ENCODE data around the gene XIST. TPM values are rescaled to one million over a fixed set of nuclear protein-coding genes. Genes with fewer than 3 reads are reported as not detected.

The XIST gene
- total and polyA plus RNA-seq, 2 of the 8 experiments (the other 6 are each of a cell fraction or from before 2014, with no cell fraction given): 0.06 to 0.19 TPM

GRCh38 chrX:73826996-73827395 lies 25.5 kb downstream of the XIST start:
- FAIRE-seq (no peak), DNase-seq (ENCODE audit: low read depth in 1 of 2, low spot score in 2 of 2) (no peak)
- Histone ChIP-seq H4K5ac (ENCODE audit: insufficient read length, low read depth, low read length) (no peak overlapping the region), H2AFZ (ENCODE audit: low read length) (no peak overlapping the region), H2BK5ac (ENCODE audit: low read depth, low read length) (no peak overlapping the region), H3K56ac (replicated peaks; ENCODE audit: insufficient read length, low read depth, low read length) (no peak overlapping the region), H3K14ac (ENCODE audit: insufficient read length) (no peak overlapping the region), H3K4me2 (ENCODE audit: insufficient read depth in 1 of 2, low read depth in 2 of 2, low read length in 2 of 2) (no peak overlapping the region), H4K8ac (ENCODE audit: extremely low read depth, insufficient read depth, low read length) (no peak overlapping the region), H4K20me1 (replicated peaks in 1 of 2; ENCODE audit: control insufficient read depth in 1 of 2, insufficient read depth in 2 of 2, low read length in 2 of 2) (no peaks in the 10 kb centered on the region), H3K27ac (ENCODE audit: low read depth, low read length) (no peak overlapping the region), H3K4me1 (replicated peaks in 1 of 4; ENCODE audit: control insufficient read depth in 3 of 4, insufficient read depth in 4 of 4, low read length in 3 of 4) (no peaks in the 10 kb centered on the region), H2BK15ac (ENCODE audit: low read length) (no peak overlapping the region), H2AK5ac (ENCODE audit: low read depth, low read length) (no peak overlapping the region), H3K9ac (replicated peaks in 1 of 4; ENCODE audit: extremely low read depth in 1 of 4, low read depth in 3 of 4, low read length in 3 of 4) (no peak overlapping the region), H2BK20ac (ENCODE audit: low read length) (no peak overlapping the region), H2BK12ac (ENCODE audit: low read depth, low read length) (no peak overlapping the region), H3K27me3 (replicated peaks in 1 of 4; ENCODE audit: control insufficient read depth in 3 of 4, extremely low read depth in 1 of 4, insufficient read depth in 3 of 4, low read length in 3 of 4) (no peaks in the 10 kb centered on the region), H3K23me2 (ENCODE audit: low read depth, low read length) (no peaks in the 10 kb centered on the region), H2BK120ac (replicated peaks; ENCODE audit: low read depth, low read length) (no peak overlapping the region), H3K79me2 (ENCODE audit: control insufficient read depth in 1 of 2, insufficient read depth in 2 of 2, low read length in 2 of 2) (no peaks in the 10 kb centered on the region), H3K9me3 (ENCODE audit: insufficient read depth in 2 of 2, low read depth in 1 of 2, low read length in 1 of 2) (no peaks in the 10 kb centered on the region), H3K4me3 (ENCODE audit: extremely low read depth in 1 of 4, insufficient read depth in 2 of 4, low read depth in 3 of 4, low read length in 4 of 4) (no peak overlapping the region), H4K91ac (replicated peaks; ENCODE audit: insufficient read length, low read length) (no peak overlapping the region), H3K18ac (ENCODE audit: extremely low read depth, low read length) (no peak overlapping the region), H3K4ac (replicated peaks; ENCODE audit: insufficient read length, low read depth, low read length) (no peak overlapping the region), H3K36me3 (ENCODE audit: control insufficient read depth in 2 of 4, insufficient read depth in 4 of 4, low read length in 3 of 4) (no peaks in the 10 kb centered on the region), H3K79me1 (ENCODE audit: low read depth, low read length) (no peaks in the 10 kb centered on the region), H3K23ac (ENCODE audit: insufficient read length) (no peak overlapping the region)
- POLR2A ChIA-PET (ENCODE audit: partially characterized antibody): no interaction called here
- 87% methylated on average over 5 of the region's 5 CpGs; no CpG with 5 or more reads in 1 of the 2 experiments for WGBS, 2 experiments (ENCODE audit: extremely low coverage in 1 of 2, insufficient coverage in 1 of 2, insufficient read length in 1 of 2, insufficient replicate concordance in 2 of 2, low coverage in 1 of 2, low lambda C conversion rate in 2 of 2, missing lambda C conversion rate in 1 of 2)
- CTCF ChIA-PET (ENCODE audit: partially characterized antibody): no interaction called here
- TF ChIP-seq BRCA1 (IDR thresholded peaks at IDR 0.05; ENCODE audit: low read depth, low read length): no peak
- TF ChIP-seq PHF8 (conservative IDR thresholded peaks at IDR 0.05; ENCODE audit: low read depth, low read length): no peak
